ENCODE data around the gene CCDC30.

The CCDC30 gene

DNA sequence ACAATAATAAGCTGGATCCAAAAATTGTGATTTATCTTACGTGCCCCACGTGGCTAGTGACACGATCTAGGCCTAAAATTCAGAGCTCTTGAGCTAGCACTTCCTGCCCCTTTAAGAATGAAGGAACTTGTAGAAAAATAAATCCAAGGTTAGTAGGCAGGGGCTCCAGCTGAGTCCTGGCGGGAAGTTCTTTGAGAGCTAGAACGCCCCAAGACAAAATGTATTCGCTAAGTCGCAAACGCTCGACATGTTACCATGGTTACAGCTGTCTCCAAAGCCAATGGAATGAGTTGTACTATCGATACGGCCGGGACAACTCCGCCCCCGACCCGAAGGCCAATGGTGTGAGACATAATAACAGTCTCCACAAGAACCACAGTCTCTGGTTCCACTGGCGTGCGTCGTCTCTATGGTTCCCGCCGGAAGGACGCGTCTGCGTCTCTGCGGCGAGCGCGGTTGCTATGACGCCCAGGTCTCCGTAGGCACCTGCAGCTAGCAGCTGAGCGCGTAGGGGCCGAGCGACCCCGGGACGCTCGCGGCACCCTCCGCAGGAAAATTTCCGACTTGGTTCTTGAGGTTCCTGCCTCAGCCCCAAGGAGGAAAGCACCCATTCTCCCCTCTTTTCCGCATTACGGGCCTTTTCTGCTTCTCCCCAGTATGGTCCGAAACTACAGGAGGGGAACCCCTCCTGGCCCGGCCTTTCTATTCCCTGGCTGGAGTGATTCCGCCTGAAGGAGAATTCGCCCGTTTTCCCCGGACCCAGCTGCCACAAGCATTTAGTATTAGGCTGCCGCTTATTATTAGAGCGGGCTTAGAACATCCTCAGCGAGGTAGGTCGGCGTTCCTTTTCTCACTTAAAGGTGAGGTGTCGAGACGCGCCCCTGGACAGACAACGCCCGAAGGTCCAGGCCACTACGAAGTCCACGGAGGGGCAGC lies at the start of gene CCDC30:
Gene CCDC30 (plus strand): TSS at position 459 of the 936 bp plus-strand sequence. CDS start 17,266 bp downstream, outside the sequence.
- peak; percentile 93 to 94 for DNase-seq (ENCODE audit: low read depth in 2 of 2)

GRCh38 chr1:42414551-42415496 lies 48.3 kb upstream of the CCDC30 start:
- DNase-seq (ENCODE audit: low read depth in 2 of 2) = no peak

GRCh38 chr1:42417166-42417565 lies 45.9 kb upstream of the CCDC30 start:
- DNase-seq (ENCODE audit: low read depth in 2 of 2) = no peak

DNA sequence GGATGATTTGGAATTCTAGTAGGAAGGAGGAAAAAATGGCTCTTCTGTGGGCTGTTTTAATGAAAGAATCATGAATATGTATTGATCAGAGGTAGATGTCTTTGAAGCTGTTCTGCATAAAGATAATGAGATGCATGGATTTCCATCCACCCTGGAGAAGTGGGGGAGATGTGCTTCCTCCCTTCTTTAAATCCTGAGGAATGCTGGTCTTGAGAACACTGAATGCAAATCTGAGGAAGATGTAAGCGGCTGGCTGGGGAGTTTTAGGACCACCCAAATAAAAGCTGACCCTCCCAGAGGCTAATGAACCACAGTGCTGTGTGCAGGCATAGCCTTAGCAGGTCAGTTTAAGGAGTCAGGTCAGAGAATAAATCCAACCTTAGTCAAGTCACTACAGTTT lies 44.6 kb upstream of the CCDC30 start:
- no peak for DNase-seq (ENCODE audit: low read depth in 2 of 2)

DNA sequence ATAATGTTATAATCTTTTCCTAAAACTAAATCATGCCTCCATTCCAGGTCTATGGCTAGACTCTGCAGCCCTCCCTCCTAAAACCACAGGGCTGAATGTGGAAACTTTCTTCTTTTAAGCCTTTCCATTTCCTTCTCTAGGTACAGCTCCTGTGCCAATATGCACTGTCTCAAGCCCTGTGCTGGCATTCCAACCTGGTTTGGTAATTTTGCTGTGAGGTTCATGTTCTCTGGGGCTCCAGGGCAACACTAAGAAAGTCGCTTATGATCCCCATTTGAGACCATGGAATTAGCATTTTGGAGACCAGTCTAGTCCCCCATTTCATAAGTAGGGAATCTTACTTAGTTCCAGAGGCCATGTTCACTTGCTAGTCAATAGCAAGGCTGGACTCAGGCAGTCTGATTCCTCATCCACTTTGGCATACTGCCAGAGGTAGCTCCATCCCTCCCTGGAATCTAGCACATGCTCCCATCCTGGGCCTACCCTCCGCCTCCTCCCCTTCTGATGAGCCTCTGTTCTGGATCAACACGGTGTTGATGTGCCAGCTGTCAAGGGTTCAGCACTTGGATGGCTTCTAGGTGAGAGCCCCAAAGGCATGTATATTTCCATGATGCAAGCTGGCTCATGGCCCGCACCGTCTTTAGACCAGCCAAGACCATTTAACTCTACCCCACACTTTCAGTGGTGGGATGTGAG lies 43.8 kb upstream of the CCDC30 start:
- DNase-seq (ENCODE audit: low read depth in 2 of 2) = no peak

GRCh38 chr1:42420121-42420520 lies 43.0 kb upstream of the CCDC30 start:
- no peak for DNase-seq (ENCODE audit: low read depth in 2 of 2)

GRCh38 chr1:42420911-42421585 lies 42.0 kb upstream of the CCDC30 start:
- peak; percentile 97 to 98 for DNase-seq (ENCODE audit: low read depth in 2 of 2)

DNA sequence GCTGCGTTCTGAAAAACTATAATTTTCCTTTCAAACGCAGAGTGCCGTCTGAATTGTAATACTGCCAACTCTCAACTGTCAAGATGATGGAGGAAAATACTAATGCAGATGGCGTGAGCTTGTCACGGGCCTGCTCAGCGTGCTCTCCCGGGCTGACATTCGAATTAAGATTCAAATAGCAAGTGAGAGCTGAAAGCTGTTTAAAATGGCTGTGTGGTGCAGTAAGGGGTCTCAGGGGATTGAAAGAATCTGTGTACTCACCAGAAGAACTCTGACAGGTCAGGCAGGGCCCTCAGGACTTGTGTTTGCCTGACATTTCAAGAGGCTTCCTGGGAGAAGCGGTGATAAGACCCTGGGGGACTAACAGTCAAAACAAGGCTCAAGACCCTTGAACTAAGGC lies 40.3 kb upstream of the CCDC30 start:
- no peak for DNase-seq (ENCODE audit: low read depth in 2 of 2)

GRCh38 chr1:42423681-42424080 lies 39.4 kb upstream of the CCDC30 start:
- no peak for DNase-seq (ENCODE audit: low read depth in 2 of 2)

DNA sequence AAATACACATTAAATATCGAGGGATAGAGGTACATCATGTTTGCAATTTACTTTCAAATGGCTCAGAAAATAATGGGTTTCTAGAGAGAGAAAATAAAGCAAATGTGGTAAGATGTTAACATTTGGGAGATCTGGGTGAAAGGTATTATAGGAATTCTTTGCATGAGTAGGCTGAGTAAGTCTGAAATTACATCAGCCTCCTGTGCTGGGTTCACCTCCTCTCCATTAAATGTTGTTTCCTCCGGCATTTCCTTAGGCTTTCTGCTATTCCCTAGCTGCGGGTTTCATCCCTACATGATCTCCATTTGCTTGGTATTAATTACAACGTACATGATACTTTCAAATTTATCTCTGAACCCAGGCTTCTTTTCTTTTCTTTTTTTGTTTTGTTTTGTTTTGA lies 38.9 kb upstream of the CCDC30 start:
- no peak for DNase-seq (ENCODE audit: low read depth in 2 of 2)

GRCh38 chr1:42427240-42427639 lies 35.8 kb upstream of the CCDC30 start:
- no peak for DNase-seq (ENCODE audit: low read depth in 2 of 2)

- DNase-seq (ENCODE audit: low read depth in 2 of 2) = no peak
Observed at GRCh38 chr1:42429603-42430002, 33.5 kb upstream of the CCDC30 start.

GRCh38 chr1:42430286-42431135 lies 32.6 kb upstream of the CCDC30 start:
- no peak for DNase-seq (ENCODE audit: low read depth in 2 of 2)

DNA sequence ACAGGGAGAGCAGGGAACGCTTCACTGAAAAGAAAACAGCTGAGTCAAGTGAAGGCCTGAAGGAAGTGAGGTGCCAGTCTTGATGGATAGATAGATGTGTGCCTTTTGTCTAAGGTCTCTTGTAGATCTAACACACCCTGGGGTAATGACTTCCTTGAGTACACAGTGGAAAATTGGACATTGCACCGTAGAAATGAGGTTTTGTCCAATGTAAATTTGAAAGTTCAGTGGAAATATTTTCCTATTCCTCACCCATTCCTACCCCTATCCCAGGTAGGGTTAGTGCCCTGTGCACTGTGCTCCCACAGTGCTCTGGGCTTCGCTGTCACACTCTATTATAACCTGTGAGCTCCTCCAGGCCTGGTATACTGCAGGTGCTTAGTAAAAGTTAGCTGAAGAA lies 31.6 kb upstream of the CCDC30 start:
- no peak for DNase-seq (ENCODE audit: low read depth in 2 of 2)

- no peak for DNase-seq (ENCODE audit: low read depth in 2 of 2)
Observed at GRCh38 chr1:42432714-42433113, 30.4 kb upstream of the CCDC30 start.

- DNase-seq (ENCODE audit: low read depth in 2 of 2) = no peak
Observed at GRCh38 chr1:42433369-42433768, 29.7 kb upstream of the CCDC30 start.

DNA sequence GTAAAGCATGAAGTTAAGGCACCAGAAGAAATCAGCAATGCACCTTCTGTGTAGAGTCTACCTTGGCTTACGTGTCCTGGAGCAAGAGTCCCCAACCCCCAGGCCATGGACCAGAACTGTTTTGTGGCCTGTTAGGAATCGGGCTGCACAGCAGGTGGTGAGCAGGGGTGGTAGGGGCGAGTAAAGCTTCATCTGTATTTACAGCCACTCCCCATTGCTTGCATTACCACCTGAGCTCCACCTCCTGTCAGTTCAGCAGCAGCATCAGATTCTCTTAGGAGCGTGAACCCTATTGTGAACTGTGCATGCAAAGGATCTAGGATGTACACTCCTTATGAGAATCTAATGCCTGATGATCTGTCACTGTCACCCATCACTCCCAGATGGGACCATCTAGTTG lies 28.7 kb upstream of the CCDC30 start:
- no peak for DNase-seq (ENCODE audit: low read depth in 2 of 2)

- no peak for DNase-seq (ENCODE audit: low read depth in 2 of 2)
Observed at GRCh38 chr1:42439940-42440339, 23.1 kb upstream of the CCDC30 start.

DNA sequence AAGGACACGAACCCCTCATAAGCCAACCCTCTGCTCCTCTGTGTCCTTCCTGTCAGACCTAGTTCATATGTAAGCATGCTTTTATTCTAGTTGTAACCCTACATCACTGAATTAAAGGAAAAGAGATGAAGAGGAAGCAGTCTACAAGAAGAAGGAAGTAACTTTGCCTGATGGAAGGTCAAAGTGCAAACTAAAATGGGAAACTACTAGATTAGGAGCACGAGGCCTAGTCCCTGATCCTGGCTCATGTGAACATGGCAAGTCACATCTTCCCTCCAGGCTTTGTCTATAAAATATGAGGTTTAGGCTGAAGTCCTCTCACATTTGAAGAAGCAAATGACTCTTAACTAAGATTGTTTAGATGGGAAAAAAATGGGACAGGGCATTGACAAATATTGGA lies 20.4 kb upstream of the CCDC30 start:
- no peak for DNase-seq (ENCODE audit: low read depth in 2 of 2)

GRCh38 chr1:42449256-42449655 lies 13.8 kb upstream of the CCDC30 start:
- no peak for DNase-seq (ENCODE audit: low read depth in 2 of 2)
